ENCODE measurements around the gene PLPP4.

GRCh38 chr10:120607016-120607709, 150.1 kb downstream of the PLPP4 start:
- no peak for TF ChIP-seq CTCF (IDR thresholded peaks at IDR 0.05)
- no peak for TF ChIP-seq POLR2A (IDR thresholded peaks at IDR 0.05)
